Activated CD4-positive, alpha-beta T cell treated with anti-CD3 and anti-CD28 coated beads for 36 hours (primary cell): ENCODE data around the gene RAPGEF2. TPM values are rescaled to one million over a fixed set of nuclear protein-coding genes. Genes with fewer than 3 reads are reported as not detected.
"Not testable (repeated sequence)": the region's sequence is repeated elsewhere in the genome, so short reads cannot be mapped to it uniquely, and the experiment has no call there.

Experiments used
- ATAC-seq: fragments of 200-7000 bp; cut with Tn5 transposase; one replicate; pipeline ENCODE4 v1.10.0; 2021; ENCODE audit warnings: mild to moderate bottlenecking, moderate library complexity
- CTCF ChIA-PET: fragments of 350-600 bp; sonication (Branson Sonifier 250); formaldehyde crosslinking; loops from one replicate; lab custom pipeline; 2021; ENCODE audit warnings: antibody characterized with exemption; lab: Charles Lee
- POLR2A ChIA-PET: fragments of 350-600 bp; sonication (Branson Sonifier 250); formaldehyde crosslinking; loops from one replicate; lab custom pipeline; 2021; ENCODE audit warnings: antibody characterized with exemption, inconsistent platforms; lab: Charles Lee
- DNase-seq: peaks from one replicate; pipeline ENCODE4 v3.0.0-alpha.2; 2020
- H3K27ac Mint-ChIP-seq: one replicate; pipeline ENCODE4 v1.8.0; 2021; ENCODE audit warnings: mixed read lengths
- H3K27me3 Mint-ChIP-seq: one replicate; pipeline ENCODE4 v1.8.0; 2021; ENCODE audit warnings: mixed read lengths
- H3K36me3 Mint-ChIP-seq: one replicate; pipeline ENCODE4 v1.8.0; 2021; ENCODE audit warnings: low read depth, mixed read lengths
- H3K4me1 Mint-ChIP-seq: one replicate; pipeline ENCODE4 v1.8.0; 2021; ENCODE audit warnings: mixed read lengths
- H3K4me3 Mint-ChIP-seq: one replicate; pipeline ENCODE4 v1.8.0; 2021; ENCODE audit warnings: mild to moderate bottlenecking, moderate library complexity, mixed read lengths
- H3K9me3 Mint-ChIP-seq: one replicate; pipeline ENCODE4 v1.8.0; 2021; ENCODE audit warnings: low read depth, mixed read lengths
- intact Hi-C, 2 experiments: fragments of 100-400 bp; cut with DNase I in 1 of 2; cut with micrococcal nuclease in 1 of 2; formaldehyde crosslinking; loops; one replicate each; pipeline versions ENCODE4 v1.14.2 to v1.15.1; 2022 to 2024; cut with DNase I, micrococcal nuclease
- total RNA-seq, 2 experiments: library from RNA; stranded (reverse); gene quantifications; one replicate each; pipeline ENCODE4 v1.2.3, GENCODE V29; 2021

RAPGEF2 gene
- total RNA-seq, 2 experiments from 2014 or later = 18.5 to 20.2 TPM

DNA sequence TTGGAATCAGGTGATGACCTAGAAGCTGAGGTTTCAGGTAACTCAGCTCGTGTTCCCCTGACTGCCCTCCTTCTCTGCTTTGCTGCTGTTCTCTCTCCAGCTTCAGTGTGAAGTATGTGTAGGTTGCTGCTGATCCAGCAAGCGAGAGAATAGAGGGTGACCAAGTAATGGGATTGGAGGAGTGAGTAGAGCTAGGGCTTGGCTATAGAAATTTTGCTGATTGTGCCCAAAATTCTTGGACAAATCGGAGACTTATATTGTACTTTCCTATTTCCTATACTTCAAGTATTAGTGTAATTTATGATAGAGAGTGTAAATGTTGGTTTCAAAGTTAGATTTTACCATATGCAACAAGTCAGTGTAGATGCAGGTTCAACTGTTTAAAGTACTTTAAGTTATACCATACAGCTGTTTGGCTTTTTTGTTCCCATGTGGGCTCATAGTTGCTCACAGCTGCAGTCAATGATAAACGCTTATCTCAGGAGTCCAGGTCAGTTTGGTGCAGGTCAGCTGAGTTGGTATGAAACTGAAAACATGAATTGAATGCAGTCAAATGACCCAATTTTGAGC, 48.0 kb downstream of the RAPGEF2 start:
- DNase-seq (no peak), ATAC-seq (no peak)
- CTCF ChIA-PET = interaction anchor here (0.9 kb wide), 1 partner anchor 102 kb away, joined by 3 read pairs; no protein-coding TSS in a partner anchor
- Mint-ChIP-seq H3K4me3 (no peak overlapping the region), H3K9me3 (no peaks in the 10 kb centered on the region), H3K27ac (no peak overlapping the region), H3K4me1 (peaks cover 14% of the 10 kb centered on the region), H3K27me3 (no peaks in the 10 kb centered on the region), H3K36me3 (no peaks in the 10 kb centered on the region)
- intact Hi-C loops = no loop called here
- POLR2A ChIA-PET = no interaction called here

DNA sequence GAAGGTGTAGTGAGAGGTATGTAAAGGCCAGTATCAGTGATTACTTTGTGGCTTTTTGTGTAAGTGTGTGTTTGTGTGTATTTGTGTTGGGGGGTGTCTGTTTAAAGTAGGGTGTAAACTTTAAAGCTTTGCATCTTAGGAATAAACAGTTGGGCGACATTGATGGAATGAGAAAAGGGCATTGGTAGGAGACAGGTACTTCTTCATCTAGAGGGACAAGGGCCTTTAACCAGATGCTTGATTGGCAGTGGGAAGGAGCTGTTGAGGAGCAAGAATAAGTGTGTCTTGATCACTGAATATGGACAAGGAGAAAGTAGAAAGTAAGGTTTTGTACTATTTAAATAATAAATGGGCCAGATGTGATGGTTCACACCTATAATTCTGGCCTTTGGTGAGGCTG, 48.8 kb downstream of the RAPGEF2 start:
- CTCF ChIA-PET = no interaction called here
- no peak overlapping the region for H3K4me3 Mint-ChIP-seq
- ATAC-seq (no peak), DNase-seq (no peak)
- peaks cover 13% of the 10 kb centered on the region for H3K4me1 Mint-ChIP-seq
- no peaks in the 10 kb centered on the region for H3K27me3 Mint-ChIP-seq
- H3K9me3 Mint-ChIP-seq = no peaks in the 10 kb centered on the region
- intact Hi-C loops = no loop called here
- H3K36me3 Mint-ChIP-seq = no peaks in the 10 kb centered on the region
- POLR2A ChIA-PET = no interaction called here
- no peak overlapping the region for H3K27ac Mint-ChIP-seq

DNA sequence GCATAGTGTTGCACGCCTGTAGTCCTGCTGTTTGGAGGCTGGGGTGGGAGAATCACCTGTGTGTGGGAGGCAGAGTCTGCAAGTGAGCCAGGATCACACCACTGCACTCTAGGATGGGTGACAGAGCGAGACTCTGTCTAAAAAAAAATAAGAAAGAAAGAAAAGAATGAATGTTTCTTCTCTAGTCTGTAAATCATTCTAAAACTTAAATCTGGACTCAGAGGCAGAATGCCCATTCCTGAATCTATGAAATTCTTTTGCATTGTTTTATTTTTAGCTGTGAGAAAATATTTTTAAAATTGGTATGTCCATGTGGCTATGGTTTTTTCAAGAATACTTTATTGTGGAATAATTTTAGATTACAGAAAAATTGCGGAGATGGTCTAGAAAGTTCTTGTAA, 49.3 kb downstream of the RAPGEF2 start:
- POLR2A ChIA-PET = no interaction called here
- Mint-ChIP-seq H3K4me1 (peaks cover 12% of the 10 kb centered on the region), H3K36me3 (no peaks in the 10 kb centered on the region), H3K27ac (no peak overlapping the region), H3K27me3 (no peaks in the 10 kb centered on the region), H3K9me3 (no peaks in the 10 kb centered on the region), H3K4me3 (no peak overlapping the region)
- CTCF ChIA-PET = no interaction called here
- intact Hi-C loops = no loop called here
- no peak for DNase-seq
- ATAC-seq = no peak

DNA sequence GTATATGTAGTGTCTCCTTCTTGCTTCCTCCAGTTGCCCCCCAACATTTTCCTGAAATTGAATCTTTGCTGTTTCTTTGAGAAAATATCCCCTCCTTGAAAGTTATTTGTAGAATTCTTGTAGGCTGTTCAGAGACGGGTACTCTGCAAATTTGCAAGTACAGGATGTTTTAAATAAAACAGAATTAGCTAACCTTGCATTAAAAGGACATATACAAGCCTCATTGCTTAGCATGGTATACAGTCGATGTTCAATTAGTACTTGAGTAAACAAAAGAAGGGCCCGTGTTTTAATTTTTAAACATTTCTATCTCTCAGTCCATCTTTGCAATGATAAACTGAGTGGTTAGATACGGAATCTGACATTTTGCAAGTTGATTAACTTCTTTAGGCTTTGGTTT, 50.8 kb downstream of the RAPGEF2 start:
- POLR2A ChIA-PET = no interaction called here
- Mint-ChIP-seq H3K9me3 (no peaks in the 10 kb centered on the region), H3K27ac (no peak overlapping the region), H3K4me1 (peaks cover 19% of the 10 kb centered on the region), H3K36me3 (no peaks in the 10 kb centered on the region), H3K4me3 (no peak overlapping the region), H3K27me3 (no peaks in the 10 kb centered on the region)
- CTCF ChIA-PET = no interaction called here
- intact Hi-C loops = no loop called here
- ATAC-seq (no peak), DNase-seq (no peak)

DNA sequence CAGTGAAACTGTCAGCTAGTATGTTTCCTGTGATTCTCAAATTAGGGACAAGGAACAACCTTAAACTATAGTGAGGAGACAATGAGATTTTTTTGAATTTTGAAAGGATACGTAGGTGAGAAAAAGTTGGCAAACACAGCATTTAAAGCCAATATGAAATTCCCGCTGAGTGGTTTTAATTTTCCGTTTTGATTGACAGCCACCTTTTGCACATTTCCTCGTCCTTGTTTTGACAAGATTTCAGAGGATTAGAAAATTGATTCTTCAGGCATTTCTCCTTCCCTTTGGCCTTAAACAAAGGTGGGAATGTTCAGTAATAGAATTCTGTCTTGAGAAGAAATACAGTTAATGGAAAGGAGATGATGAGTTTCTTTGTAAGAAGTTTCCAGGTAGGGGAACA, 52.2 kb downstream of the RAPGEF2 start:
- CTCF ChIA-PET = no interaction called here
- Mint-ChIP-seq H3K36me3 (no peaks in the 10 kb centered on the region), H3K4me3 (no peak overlapping the region), H3K27ac (no peak overlapping the region), H3K9me3 (no peaks in the 10 kb centered on the region), H3K27me3 (no peaks in the 10 kb centered on the region), H3K4me1 (peaks cover 22% of the 10 kb centered on the region)
- DNase-seq (no peak), ATAC-seq (no peak)
- intact Hi-C loops = no loop called here
- POLR2A ChIA-PET = no interaction called here

DNA sequence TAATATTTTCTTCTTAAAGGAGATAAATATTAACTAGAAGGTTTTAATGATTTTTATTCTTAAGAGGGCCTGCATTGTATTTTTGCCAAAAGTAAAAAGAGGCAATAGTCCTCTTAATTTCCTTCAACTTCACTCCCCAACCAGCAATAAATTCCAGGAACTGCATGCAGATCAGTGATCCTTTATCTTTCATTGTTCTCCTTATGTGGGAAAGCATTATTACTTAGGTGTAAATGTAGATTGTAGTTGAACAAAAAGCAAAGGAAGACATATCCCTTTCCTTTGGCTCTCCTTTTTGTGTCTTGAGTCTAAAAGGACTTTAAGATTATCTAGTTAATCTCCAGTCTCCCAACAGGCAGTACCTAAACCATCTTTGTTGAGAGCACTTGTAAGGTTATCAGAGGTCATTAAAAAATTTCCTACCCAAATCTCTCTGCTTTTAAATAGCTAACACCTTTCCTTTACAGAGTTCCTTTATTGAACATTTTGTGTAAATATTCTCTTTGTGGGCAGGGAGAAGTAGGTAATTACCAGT, 55.3 kb downstream of the RAPGEF2 start:
- no peaks in the 10 kb centered on the region for H3K9me3 Mint-ChIP-seq
- H3K4me3 Mint-ChIP-seq = no peak overlapping the region
- no peak overlapping the region for H3K27ac Mint-ChIP-seq
- ATAC-seq (no peak), DNase-seq (no peak)
- no peaks in the 10 kb centered on the region for H3K36me3 Mint-ChIP-seq
- CTCF ChIA-PET = no interaction called here
- intact Hi-C loops = no loop called here
- POLR2A ChIA-PET = no interaction called here
- H3K27me3 Mint-ChIP-seq = no peaks in the 10 kb centered on the region
- peaks cover 13% of the 10 kb centered on the region for H3K4me1 Mint-ChIP-seq

- no peaks in the 10 kb centered on the region for H3K27me3 Mint-ChIP-seq
- no peak overlapping the region for H3K27ac Mint-ChIP-seq
- ATAC-seq (no peak), DNase-seq (no peak)
- CTCF ChIA-PET = interaction anchor here (0.7 kb wide), 1 partner anchor 289 kb away, joined by 3 read pairs; no protein-coding TSS in a partner anchor
- POLR2A ChIA-PET = no interaction called here
- intact Hi-C loops = no loop called here
- no peak overlapping the region for H3K4me3 Mint-ChIP-seq
- H3K4me1 Mint-ChIP-seq = peaks cover 13% of the 10 kb centered on the region
- H3K36me3 Mint-ChIP-seq = no peaks in the 10 kb centered on the region
- no peaks in the 10 kb centered on the region for H3K9me3 Mint-ChIP-seq
Observed at GRCh38 chr4:159158985-159159384, 56.1 kb downstream of the RAPGEF2 start.

DNA sequence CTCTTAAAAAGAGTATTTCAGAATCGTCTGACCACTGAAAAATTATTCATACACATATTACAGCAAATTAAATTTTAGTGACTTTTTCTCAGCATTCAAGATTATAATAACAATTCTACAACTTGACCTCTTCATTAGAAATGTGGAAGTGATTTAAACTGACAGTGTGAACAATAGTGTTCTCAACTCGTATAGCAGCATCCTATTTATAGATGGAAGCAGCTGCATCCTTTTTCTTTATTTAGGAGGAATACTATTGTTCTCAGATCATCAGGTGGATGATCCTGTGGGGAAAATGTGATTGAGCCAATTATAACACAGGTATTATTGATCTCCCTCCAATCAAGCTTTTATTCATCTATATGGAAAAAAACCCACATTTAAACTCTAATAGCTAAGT, 56.7 kb downstream of the RAPGEF2 start:
- H3K27me3 Mint-ChIP-seq = no peaks in the 10 kb centered on the region
- intact Hi-C loops = no loop called here
- no peak for DNase-seq
- no peak for ATAC-seq
- no peaks in the 10 kb centered on the region for H3K36me3 Mint-ChIP-seq
- H3K27ac Mint-ChIP-seq = no peak overlapping the region
- H3K4me1 Mint-ChIP-seq = peaks cover 13% of the 10 kb centered on the region
- H3K9me3 Mint-ChIP-seq = no peaks in the 10 kb centered on the region
- POLR2A ChIA-PET = no interaction called here
- H3K4me3 Mint-ChIP-seq = no peak overlapping the region
- CTCF ChIA-PET = no interaction called here

DNA sequence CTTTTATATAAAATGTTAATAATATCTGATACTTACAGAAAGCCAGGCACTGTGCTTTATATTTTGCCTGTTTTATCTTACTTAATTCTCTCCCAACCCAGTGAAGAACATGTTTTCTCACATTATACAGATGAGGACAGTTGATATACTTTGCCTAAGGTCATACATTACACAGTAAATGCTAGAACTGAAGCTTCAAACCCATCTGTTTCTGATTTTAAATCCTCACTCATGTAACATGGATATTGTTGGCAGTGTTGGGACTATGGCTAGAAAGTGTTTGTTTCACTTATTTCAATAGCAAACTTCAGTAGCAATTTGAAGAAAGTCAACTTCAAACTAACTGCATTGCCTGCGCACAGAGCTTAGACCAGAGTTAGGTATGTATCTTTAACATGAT, 57.4 kb downstream of the RAPGEF2 start:
- POLR2A ChIA-PET = interaction anchor here (0.7 kb wide), 1 partner anchor 53 kb away, joined by 3 read pairs; no protein-coding TSS in a partner anchor
- CTCF ChIA-PET = interaction anchor here (1.2 kb wide), 1 partner anchor 27 kb away, joined by 3 read pairs; no protein-coding TSS in a partner anchor
- no peaks in the 10 kb centered on the region for H3K9me3 Mint-ChIP-seq
- intact Hi-C loops = no loop called here
- H3K27ac Mint-ChIP-seq = no peak overlapping the region
- H3K4me3 Mint-ChIP-seq = no peak overlapping the region
- H3K36me3 Mint-ChIP-seq = no peaks in the 10 kb centered on the region
- no peaks in the 10 kb centered on the region for H3K27me3 Mint-ChIP-seq
- ATAC-seq (no peak), DNase-seq (no peak)
- peaks cover 11% of the 10 kb centered on the region for H3K4me1 Mint-ChIP-seq

- intact Hi-C loops, H3K27me3 Mint-ChIP-seq, H3K27ac Mint-ChIP-seq, ATAC-seq, H3K4me3 Mint-ChIP-seq, H3K36me3 Mint-ChIP-seq, POLR2A ChIA-PET, DNase-seq, H3K9me3 Mint-ChIP-seq: not testable (repeated sequence)
- H3K4me1 Mint-ChIP-seq = peaks cover 11% of the 10 kb centered on the region
- CTCF ChIA-PET = interaction anchor here (1.2 kb wide), 1 partner anchor 26 kb away, joined by 3 read pairs; no protein-coding TSS in a partner anchor
Observed at GRCh38 chr4:159161436-159161835, 58.6 kb downstream of the RAPGEF2 start.

GRCh38 chr4:159162576-159162975, 59.7 kb downstream of the RAPGEF2 start:
- Mint-ChIP-seq H3K4me1 (peaks cover 19% of the 10 kb centered on the region), H3K9me3 (no peaks in the 10 kb centered on the region), H3K27ac (no peak overlapping the region), H3K4me3 (no peak overlapping the region), H3K36me3 (no peaks in the 10 kb centered on the region), H3K27me3 (no peaks in the 10 kb centered on the region)
- ChIA-PET CTCF (no interaction called here), POLR2A (interaction anchor here (0.7 kb wide), 1 partner anchor 58 kb away, joined by 3 read pairs; no protein-coding TSS in a partner anchor)
- ATAC-seq = no peak
- intact Hi-C loops = no loop called here
- no peak for DNase-seq

DNA sequence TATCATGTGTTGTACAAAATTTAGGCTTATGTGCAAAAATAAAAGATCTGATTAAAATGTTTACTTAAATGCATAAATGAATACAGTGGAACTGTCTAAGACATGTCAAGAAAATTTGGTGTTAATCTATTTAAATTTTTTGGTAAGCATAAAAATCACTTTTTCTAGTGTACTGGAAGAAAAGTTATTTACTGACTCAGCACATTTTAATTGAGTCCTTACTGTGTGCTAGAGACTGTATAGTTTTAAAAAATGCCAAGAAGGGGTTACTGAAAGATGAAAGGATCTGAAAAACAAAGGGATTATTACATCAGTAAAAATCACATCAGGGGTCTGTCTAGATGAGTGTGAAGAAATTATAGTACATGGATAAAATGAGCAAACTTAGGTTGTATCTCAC, 60.6 kb downstream of the RAPGEF2 start:
- no peak overlapping the region for H3K27ac Mint-ChIP-seq
- ATAC-seq (no peak), DNase-seq (no peak)
- CTCF ChIA-PET = no interaction called here
- intact Hi-C loops = no loop called here
- H3K4me3 Mint-ChIP-seq = no peak overlapping the region
- H3K9me3 Mint-ChIP-seq = no peaks in the 10 kb centered on the region
- no peaks in the 10 kb centered on the region for H3K27me3 Mint-ChIP-seq
- H3K4me1 Mint-ChIP-seq = peaks cover 13% of the 10 kb centered on the region
- H3K36me3 Mint-ChIP-seq = no peaks in the 10 kb centered on the region
- POLR2A ChIA-PET = interaction anchor here (0.5 kb wide), 1 partner anchor 75 kb away, joined by 5 read pairs; no protein-coding TSS in a partner anchor
